Measurements from ENCODE around the gene SAP30BP. TPM values are rescaled to one million over a fixed set of nuclear protein-coding genes. Genes with fewer than 3 reads are reported as not detected.

SAP30BP gene
- total RNA-seq, 1 donor from 2014 or later = 106 TPM

DNA sequence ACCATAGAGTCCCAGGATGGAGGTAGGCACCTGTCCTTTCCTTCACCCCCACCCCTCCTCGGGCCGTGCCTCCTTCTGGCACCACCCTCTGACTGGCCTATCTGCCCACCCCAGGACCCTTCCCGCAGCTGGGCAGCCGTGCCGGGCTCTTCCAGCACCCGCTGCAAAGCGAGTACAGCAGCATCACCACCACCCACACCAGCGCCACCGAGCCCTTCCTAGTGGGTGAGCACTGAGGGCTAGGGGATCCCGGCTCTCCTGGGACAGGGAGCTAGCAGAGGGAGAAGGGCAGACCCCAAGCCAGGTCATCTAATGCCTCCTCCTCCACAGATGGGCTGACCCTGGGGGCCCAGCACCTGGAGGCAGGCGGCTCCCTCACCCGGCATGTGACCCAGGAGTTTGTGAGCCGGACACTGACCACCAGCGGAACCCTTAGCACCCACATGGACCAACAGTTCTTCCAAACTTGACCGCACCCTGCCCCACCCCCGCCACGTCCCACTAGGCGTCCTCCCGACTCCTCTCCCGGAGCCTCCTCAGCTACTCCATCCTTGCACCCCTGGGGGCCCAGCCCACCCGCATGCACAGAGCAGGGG, 90.0 kb downstream of the SAP30BP start:
- no peak for DNase-seq (ENCODE audit: low spot score)

Other genes starting within 250 kb of the SAP30BP start
- 73.2 TPM for gene TMEM94, start 210.7 kb upstream of the SAP30BP start, total RNA-seq
- gene CASKIN2, start 151.8 kb upstream of the SAP30BP start, total RNA-seq = 60.8 TPM
- 25.1 TPM for gene TSEN54, start 150.8 kb upstream of the SAP30BP start, total RNA-seq
- gene LLGL2, start 141.6 kb upstream of the SAP30BP start, total RNA-seq = 94.0 TPM
- gene MYO15B, start 79.5 kb upstream of the SAP30BP start, total RNA-seq = 267 TPM
- 9.5 TPM for gene SMIM5, start 33.9 kb upstream of the SAP30BP start, total RNA-seq
- 91.1 TPM for gene RECQL5, start 184 bp upstream of the SAP30BP start, total RNA-seq
- 303 TPM for gene ITGB4, start 54.1 kb downstream of the SAP30BP start, total RNA-seq
- 24.2 TPM for gene GALK1, start 97.9 kb downstream of the SAP30BP start, total RNA-seq
- gene UNK, start 117.5 kb downstream of the SAP30BP start, total RNA-seq = 49.2 TPM
- 75.3 TPM for gene UNC13D, start 177.1 kb downstream of the SAP30BP start, total RNA-seq
- 104 TPM for gene WBP2, start 188.0 kb downstream of the SAP30BP start, total RNA-seq
- gene TRIM47, start 211.2 kb downstream of the SAP30BP start, total RNA-seq = 44.9 TPM
- 16.2 TPM for gene TRIM65, start 229.6 kb downstream of the SAP30BP start, total RNA-seq
- gene MRPL38, start 237.5 kb downstream of the SAP30BP start, total RNA-seq = 101 TPM